GM19193 (cell line): ENCODE measurements around the gene SLC9A1.

Source experiments
- POLR2A ChIP-seq: IDR thresholded peaks from 4 replicates; pipeline ENCODE4 v1.6.1; 2011; ENCODE audit not compliant: insufficient read depth, insufficient read length; ENCODE audit errors: extremely low read depth

SLC9A1 gene

GRCh38 chr1:27141266-27142003, 13.5 kb downstream of the SLC9A1 start:
- TF ChIP-seq POLR2A, result no peak

DNA sequence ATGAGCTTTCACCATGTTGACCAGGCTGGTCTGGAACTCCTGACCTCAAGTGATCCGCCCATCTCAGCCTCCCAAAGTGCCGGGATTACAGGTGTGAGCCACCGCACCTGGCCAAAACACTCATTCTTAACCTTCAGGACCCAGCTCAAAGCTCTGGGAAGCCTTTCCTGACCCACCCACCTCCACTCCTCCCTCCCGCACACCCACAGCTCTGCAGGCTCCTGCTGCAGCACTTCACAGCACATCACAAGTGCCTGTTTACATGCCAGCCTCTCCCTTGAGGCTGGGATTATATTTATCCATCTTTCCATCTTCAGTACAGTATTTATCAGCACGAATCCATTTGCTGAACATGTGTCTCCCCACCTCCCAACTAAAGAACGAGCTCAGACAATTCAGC, 14.9 kb downstream of the SLC9A1 start:
- TF ChIP-seq POLR2A, result no peak

DNA sequence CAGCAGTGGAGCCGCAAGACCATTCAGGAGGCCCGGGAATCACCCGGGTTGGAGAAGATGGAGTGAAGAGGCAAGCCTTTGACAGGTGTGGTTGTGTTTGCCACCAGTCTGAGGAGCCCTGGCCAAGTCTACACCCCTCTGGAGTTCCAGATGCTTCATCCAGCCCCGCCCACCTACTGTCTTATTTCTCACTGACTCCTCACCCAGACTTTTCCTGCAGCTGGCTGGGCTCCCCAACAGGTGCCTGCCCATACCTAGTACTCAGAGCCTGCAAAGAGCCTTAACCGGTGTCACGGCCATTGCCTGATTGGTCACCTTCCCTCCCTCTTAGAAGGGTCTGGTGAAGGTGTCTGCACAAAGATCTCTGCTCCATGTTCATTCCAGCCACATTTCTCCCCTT, 16.0 kb downstream of the SLC9A1 start:
- TF ChIP-seq POLR2A, result no peak

- no peak for TF ChIP-seq POLR2A
Observed at GRCh38 chr1:27138368-27138767, 16.6 kb downstream of the SLC9A1 start.

GRCh38 chr1:27137544-27138075, 17.3 kb downstream of the SLC9A1 start:
- TF ChIP-seq POLR2A, result no peak

- peak; percentile 58 for TF ChIP-seq POLR2A
Observed at GRCh38 chr1:27136998-27137542, 17.9 kb downstream of the SLC9A1 start.

DNA sequence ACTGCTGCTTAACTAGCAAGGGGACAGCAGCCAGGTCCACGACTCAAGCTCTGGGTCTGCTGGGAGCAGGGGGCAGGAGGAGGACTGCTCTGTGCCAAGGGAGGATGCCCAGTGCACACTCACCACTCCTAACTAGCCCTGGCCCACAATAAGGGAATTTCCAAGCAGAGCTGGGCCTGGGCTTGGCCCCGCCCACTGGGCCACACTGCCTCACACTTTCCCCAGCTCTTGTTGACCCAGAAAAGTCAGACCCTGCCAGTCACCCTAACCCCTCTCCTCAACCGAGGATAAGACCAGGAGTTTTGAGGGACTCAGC, 18.7 kb downstream of the SLC9A1 start:
- no peak for TF ChIP-seq POLR2A

DNA sequence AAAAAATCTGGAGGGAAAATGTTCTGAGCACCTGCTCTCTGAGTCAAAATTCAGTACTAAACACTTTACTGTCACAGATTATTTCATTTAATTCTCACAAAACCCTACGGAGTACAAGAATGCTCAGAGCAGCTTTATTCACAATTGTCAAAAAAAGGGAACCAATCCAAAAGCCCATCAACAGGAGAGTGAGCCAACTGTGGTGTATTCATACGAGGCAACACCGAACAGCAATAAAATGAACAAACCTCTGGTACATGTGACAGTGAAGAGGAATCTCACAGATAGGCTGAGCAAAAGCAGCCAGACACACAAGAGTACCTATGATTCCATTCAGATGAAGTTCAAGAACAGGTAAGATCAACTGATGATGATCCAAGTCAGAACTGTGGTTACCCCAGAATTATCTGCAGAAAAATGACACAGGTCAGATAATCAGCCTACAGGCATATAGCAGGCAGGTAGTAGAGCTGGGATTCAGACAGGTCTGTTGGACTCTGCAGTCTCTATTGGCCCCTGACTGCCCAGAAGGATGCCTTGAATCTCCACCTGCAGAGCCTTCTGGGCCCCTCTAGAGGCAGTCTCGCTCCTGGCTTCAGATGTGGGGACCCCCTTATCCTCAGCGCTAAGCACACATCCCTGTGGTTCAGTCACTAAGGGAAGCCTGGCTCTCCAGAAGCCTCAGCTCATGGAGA, 19.2 kb downstream of the SLC9A1 start:
- TF ChIP-seq POLR2A, result no peak

GRCh38 chr1:27133991-27134390, 20.9 kb downstream of the SLC9A1 start:
- no peak for TF ChIP-seq POLR2A

DNA sequence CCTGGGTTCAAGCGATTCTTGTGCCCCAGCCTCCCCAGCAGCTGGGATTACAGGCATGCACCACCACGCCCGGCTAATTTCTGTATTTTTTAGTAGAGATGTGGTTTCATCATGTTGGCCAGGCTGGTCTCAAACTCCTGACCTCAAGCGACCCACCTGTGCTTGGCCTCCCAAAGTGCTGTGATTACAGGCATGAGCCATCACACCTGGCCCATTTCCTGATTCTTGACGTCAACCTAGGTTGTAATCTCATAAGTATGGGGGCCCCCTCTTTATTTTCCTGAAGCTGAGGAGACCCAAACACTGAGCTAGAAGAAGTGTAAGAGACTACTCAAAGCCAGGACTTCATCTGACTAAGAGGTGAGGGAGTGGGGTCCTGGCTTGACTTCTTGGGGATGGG, 21.8 kb downstream of the SLC9A1 start:
- TF ChIP-seq POLR2A, result no peak

DNA sequence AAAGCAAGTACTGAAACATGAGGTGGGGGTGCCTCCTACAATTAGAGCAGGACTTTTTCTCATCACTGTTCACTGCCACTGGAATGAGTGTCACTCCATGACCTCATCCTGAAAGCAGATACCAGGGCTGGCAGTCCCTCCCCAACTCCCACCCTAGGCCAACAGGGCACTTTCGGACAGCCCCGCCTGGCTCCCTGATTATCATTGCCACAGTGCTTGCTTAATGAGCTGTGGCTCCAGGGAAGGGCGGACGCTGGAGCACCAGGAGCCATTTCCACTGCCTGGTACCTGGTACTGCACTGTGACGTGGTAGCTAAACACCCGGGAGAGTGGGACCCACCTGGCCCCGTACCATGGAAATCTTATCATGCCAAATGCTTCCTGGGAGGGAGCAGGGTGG, 22.3 kb downstream of the SLC9A1 start:
- no peak for TF ChIP-seq POLR2A

DNA sequence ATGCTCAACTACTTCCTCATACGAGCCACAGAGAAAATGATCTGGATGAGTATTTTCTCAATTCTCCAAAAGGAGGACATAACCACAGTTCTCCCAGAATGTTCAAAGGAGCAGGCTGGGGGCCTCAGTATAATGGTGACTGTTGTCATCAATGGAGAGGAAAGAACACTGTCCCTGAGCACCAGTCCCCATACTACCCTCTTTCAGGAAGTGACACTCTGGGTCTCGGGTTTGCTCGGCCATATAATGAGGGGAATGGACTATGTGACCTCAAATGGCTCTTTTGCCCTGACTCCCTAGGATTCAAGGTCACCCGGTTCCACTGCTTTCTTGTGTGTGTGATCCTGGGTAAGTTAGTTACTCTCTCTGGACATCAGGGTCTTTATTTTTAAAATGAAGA, 22.8 kb downstream of the SLC9A1 start:
- no peak for TF ChIP-seq POLR2A

DNA sequence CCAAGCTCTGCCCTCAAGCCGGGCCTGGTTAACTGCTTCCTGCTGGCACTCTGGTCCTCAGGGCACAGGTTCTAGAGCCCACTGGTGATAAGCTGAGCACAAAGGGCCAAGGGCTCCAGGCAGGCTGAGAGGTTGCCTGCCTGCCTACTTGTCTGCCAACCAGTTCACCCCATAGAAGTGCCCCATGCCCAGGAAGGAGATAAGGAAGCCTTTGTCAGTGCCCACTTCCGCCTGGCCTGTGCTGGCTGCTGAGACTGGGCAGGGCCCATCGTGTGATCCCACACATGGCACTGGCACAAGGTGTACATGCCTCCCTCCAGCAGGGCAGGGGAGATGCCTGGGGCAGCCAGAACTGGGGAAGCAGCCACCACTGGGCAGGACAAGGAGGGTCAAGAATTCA, 24.1 kb downstream of the SLC9A1 start:
- no peak for TF ChIP-seq POLR2A

GRCh38 chr1:27129225-27129624, 25.7 kb downstream of the SLC9A1 start:
- TF ChIP-seq POLR2A, result no peak

GRCh38 chr1:27127419-27127818, 27.5 kb downstream of the SLC9A1 start:
- no peak for TF ChIP-seq POLR2A

GRCh38 chr1:27126391-27126790, 28.5 kb downstream of the SLC9A1 start:
- TF ChIP-seq POLR2A, result no peak
